Measurements from ENCODE around the gene BLACAT1.
A peak's percentile ranks its signal among the peaks of the same experiment; 100 is the strongest.

DNA sequence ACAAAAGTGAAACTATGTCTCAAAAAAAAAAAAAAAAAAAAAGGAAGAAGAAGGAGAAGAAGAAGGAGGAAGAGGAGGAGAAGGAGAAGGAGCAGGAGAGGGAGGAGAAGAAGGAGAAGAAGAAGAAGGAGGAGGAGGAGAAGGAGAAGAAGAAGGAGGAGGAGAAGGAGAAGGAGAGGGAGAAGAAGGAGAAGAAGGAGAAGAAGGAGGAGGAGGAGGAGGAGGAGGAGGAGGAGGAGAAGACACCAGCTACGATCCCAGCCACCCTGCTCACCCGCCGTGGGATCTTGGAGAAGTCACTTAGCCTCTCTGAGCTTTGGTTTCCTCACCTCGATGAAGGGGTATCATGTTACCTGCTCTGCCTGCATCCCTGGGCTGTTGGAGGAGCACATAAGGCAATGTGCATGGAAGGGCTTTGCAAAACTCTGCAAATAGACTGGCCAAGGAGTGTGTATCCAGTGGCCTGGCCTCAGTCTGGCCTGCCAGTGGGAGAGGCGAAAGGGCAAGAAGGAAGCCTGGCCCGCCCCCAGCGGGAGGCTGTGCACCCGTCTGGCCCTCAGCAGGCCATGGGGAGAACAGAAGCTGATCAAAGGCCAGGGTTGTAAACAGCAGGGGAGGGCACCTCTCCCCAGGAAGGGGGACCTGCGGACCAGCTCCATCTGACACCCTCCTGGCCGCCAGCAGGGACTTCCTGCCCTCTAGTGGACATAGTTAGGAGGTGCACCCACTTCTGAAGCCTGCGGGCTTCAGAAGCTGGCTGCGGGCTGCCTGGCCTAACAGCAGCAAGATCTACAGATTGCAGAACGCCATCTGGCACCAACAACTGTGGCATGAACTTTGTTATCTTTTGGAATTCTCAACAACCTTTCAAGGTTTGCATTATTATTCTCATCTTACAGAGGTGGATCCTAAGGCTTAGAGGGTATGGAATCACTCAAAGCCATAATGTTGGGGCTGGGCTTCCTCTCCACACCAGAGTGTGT, 29.4 kb upstream of the BLACAT1 start:
- TF ChIP-seq, protein P1, sequence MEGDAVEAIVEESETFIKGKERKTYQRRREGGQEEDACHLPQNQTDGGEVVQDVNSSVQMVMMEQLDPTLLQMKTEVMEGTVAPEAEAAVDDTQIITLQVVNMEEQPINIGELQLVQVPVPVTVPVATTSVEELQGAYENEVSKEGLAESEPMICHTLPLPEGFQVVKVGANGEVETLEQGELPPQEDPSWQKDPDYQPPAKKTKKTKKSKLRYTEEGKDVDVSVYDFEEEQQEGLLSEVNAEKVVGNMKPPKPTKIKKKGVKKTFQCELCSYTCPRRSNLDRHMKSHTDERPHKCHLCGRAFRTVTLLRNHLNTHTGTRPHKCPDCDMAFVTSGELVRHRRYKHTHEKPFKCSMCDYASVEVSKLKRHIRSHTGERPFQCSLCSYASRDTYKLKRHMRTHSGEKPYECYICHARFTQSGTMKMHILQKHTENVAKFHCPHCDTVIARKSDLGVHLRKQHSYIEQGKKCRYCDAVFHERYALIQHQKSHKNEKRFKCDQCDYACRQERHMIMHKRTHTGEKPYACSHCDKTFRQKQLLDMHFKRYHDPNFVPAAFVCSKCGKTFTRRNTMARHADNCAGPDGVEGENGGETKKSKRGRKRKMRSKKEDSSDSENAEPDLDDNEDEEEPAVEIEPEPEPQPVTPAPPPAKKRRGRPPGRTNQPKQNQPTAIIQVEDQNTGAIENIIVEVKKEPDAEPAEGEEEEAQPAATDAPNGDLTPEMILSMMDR (conservative IDR thresholded peaks at IDR 0.05; ENCODE audit: low read depth, low read length), result peak; percentile 90
- no peak for TF ChIP-seq RCOR1 (IDR thresholded peaks at IDR 0.05; ENCODE audit: insufficient replicate concordance, low read length)
- TF ChIP-seq, protein P2, sequence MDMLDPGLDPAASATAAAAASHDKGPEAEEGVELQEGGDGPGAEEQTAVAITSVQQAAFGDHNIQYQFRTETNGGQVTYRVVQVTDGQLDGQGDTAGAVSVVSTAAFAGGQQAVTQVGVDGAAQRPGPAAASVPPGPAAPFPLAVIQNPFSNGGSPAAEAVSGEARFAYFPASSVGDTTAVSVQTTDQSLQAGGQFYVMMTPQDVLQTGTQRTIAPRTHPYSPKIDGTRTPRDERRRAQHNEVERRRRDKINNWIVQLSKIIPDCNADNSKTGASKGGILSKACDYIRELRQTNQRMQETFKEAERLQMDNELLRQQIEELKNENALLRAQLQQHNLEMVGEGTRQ (IDR thresholded peaks at IDR 0.05; ENCODE audit: low read depth, low read length), result no peak
- peak; percentile 92 for TF ChIP-seq RAD21 (IDR thresholded peaks at IDR 0.05; ENCODE audit: low read length)
- TF ChIP-seq SMC3 (IDR thresholded peaks at IDR 0.05; ENCODE audit: low read depth, low read length), result peak; percentile 87

Measured in IMR-90 (cell line).